GM21447 (cell line): ENCODE measurements around the gene M6PR.
A peak's percentile ranks its signal among the peaks of the same experiment; 100 is the strongest.
"Not testable (repeated sequence)": the region's sequence is repeated elsewhere in the genome, so short reads cannot be mapped to it uniquely, and the experiment has no call there.

ENCODE experiments used
- ATAC-seq: cut with Tn5 transposase; IDR thresholded peaks from one replicate; pipeline ENCODE4 v1.9.1; 2021; ENCODE audit not compliant: unreplicated experiment

The M6PR gene

GRCh38 chr12:8951744-8952143, 2.3 kb upstream of the M6PR start:
- no peak for ATAC-seq

- ATAC-seq, result no peak
Observed at GRCh38 chr12:8950702-8951478, 1.4 kb upstream of the M6PR start.

GRCh38 chr12:8950221-8950527, 729 bp upstream of the M6PR start:
- no peak for ATAC-seq

GRCh38 chr12:8948701-8949341, 624 bp downstream of the M6PR start:
- no peak for ATAC-seq

- ATAC-seq, result no peak
Observed at GRCh38 chr12:8947737-8948136, 1.7 kb downstream of the M6PR start.

- no peak for ATAC-seq
Observed at GRCh38 chr12:8946733-8947132, 2.7 kb downstream of the M6PR start.

- ATAC-seq, result no peak
Observed at GRCh38 chr12:8943565-8944186, 5.8 kb downstream of the M6PR start.

- no peak for ATAC-seq
Observed at GRCh38 chr12:8941691-8942478, 7.6 kb downstream of the M6PR start.

GRCh38 chr12:8937842-8938442, 11.5 kb downstream of the M6PR start:
- ATAC-seq, result not testable (repeated sequence)

GRCh38 chr12:8936735-8937134, 12.7 kb downstream of the M6PR start:
- no peak for ATAC-seq

- not testable (repeated sequence) for ATAC-seq
Observed at GRCh38 chr12:8934080-8934479, 15.4 kb downstream of the M6PR start.

- not testable (repeated sequence) for ATAC-seq
Observed at GRCh38 chr12:8932464-8932863, 17.0 kb downstream of the M6PR start.

GRCh38 chr12:8930655-8931323, 18.7 kb downstream of the M6PR start:
- ATAC-seq, result not testable (repeated sequence)

- no peak for ATAC-seq
Observed at GRCh38 chr12:8922544-8922943, 26.9 kb downstream of the M6PR start.

GRCh38 chr12:8919643-8920042, 29.8 kb downstream of the M6PR start:
- not testable (repeated sequence) for ATAC-seq

- ATAC-seq, result no peak
Observed at GRCh38 chr12:8917751-8918150, 31.7 kb downstream of the M6PR start.

- no peak for ATAC-seq
Observed at GRCh38 chr12:8917031-8917430, 32.4 kb downstream of the M6PR start.

- no peak for ATAC-seq
Observed at GRCh38 chr12:8916154-8916553, 33.3 kb downstream of the M6PR start.

- peak; percentile 53 for ATAC-seq
Observed at GRCh38 chr12:8914716-8915526, 34.5 kb downstream of the M6PR start.
